Astrocyte of the hippocampus (primary cell): ENCODE data around the gene KEL.

Experiments used
- DNase-seq: peaks from one replicate; pipeline ENCODE4 v3.0.0; 2011; ENCODE audit warnings: low read depth, low spot score

The KEL gene

GRCh38 chr7:142930126-142930730 lies 31.9 kb downstream of the KEL start:
- DNase-seq, result no peak

GRCh38 chr7:142927949-142928348 lies 34.2 kb downstream of the KEL start:
- DNase-seq, result no peak

- no peak for DNase-seq
Measured at GRCh38 chr7:142927085-142927745, 34.9 kb downstream of the KEL start.

GRCh38 chr7:142925413-142925812 lies 36.8 kb downstream of the KEL start:
- no peak for DNase-seq

- DNase-seq, result no peak
Measured at GRCh38 chr7:142923391-142923790, 38.8 kb downstream of the KEL start.

GRCh38 chr7:142919656-142920055 lies 42.5 kb downstream of the KEL start:
- DNase-seq, result no peak

- no peak for DNase-seq
Measured at GRCh38 chr7:142918901-142919300, 43.3 kb downstream of the KEL start.

GRCh38 chr7:142917447-142917846 lies 44.7 kb downstream of the KEL start:
- no peak for DNase-seq

GRCh38 chr7:142916508-142916907 lies 45.7 kb downstream of the KEL start:
- DNase-seq, result no peak

- no peak for DNase-seq
Measured at GRCh38 chr7:142915315-142915714, 46.8 kb downstream of the KEL start.

GRCh38 chr7:142914121-142914520 lies 48.0 kb downstream of the KEL start:
- no peak for DNase-seq

- no peak for DNase-seq
Measured at GRCh38 chr7:142913566-142913965, 48.6 kb downstream of the KEL start.

GRCh38 chr7:142913051-142913450 lies 49.1 kb downstream of the KEL start:
- no peak for DNase-seq

- DNase-seq, result no peak
Measured at GRCh38 chr7:142910481-142910880, 51.7 kb downstream of the KEL start.

- DNase-seq, result peak; percentile 3
Measured at GRCh38 chr7:142910031-142910433, 52.1 kb downstream of the KEL start.

- peak; percentile 5 for DNase-seq
Measured at GRCh38 chr7:142908921-142909890, 53.0 kb downstream of the KEL start.

- no peak for DNase-seq
Measured at GRCh38 chr7:142908290-142908689, 53.9 kb downstream of the KEL start.

GRCh38 chr7:142906643-142907042 lies 55.5 kb downstream of the KEL start:
- DNase-seq, result no peak

- no peak for DNase-seq
Measured at GRCh38 chr7:142905759-142906158, 56.4 kb downstream of the KEL start.

- DNase-seq, result no peak
Measured at GRCh38 chr7:142904128-142904527, 58.0 kb downstream of the KEL start.

- DNase-seq, result no peak
Measured at GRCh38 chr7:142901426-142902259, 60.5 kb downstream of the KEL start.

- DNase-seq, result no peak
Measured at GRCh38 chr7:142899661-142900060, 62.5 kb downstream of the KEL start.
